NCI-H82 (cell line): ENCODE measurements around the gene SRCAP.

Experiments used
- DNase-seq: peaks from one replicate; lab custom pipeline; 2025; lab: John Stamatoyannopoulos, UW

SRCAP gene

GRCh38 chr16:30736995-30737793 is 38.2 kb downstream of the SRCAP start:
- no peak for DNase-seq

GRCh38 chr16:30737794-30738648 is 39.0 kb downstream of the SRCAP start:
- no peak for DNase-seq

- no peak for DNase-seq
Observed at GRCh38 chr16:30738984-30739951, 40.3 kb downstream of the SRCAP start.

GRCh38 chr16:30740364-30741251 is 41.6 kb downstream of the SRCAP start:
- no peak for DNase-seq

DNA sequence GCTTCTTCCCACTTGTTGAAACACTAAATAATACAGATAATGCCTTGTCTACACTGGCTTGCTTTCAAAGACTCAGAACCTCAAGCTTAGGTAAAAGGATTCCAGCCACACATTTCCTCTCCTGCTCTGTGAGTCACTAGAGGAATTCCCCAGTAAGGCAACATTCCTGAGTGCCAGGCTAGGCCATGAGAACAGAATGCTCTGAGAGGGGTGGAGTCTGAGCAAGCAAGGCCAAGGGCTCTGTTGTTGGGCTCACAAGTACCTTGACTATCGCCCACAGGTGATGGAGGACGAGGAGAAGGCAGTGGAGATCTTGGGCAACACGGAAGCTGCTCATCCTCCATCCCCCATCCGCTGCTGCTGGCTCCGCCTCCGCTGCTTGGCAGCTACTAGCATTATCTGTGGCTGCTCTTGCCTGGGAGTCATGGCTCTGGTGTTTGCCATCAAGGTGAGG is 42.5 kb downstream of the SRCAP start:
- peak; percentile 13 for DNase-seq

GRCh38 chr16:30743716-30744115 is 44.7 kb downstream of the SRCAP start:
- no peak for DNase-seq

DNA sequence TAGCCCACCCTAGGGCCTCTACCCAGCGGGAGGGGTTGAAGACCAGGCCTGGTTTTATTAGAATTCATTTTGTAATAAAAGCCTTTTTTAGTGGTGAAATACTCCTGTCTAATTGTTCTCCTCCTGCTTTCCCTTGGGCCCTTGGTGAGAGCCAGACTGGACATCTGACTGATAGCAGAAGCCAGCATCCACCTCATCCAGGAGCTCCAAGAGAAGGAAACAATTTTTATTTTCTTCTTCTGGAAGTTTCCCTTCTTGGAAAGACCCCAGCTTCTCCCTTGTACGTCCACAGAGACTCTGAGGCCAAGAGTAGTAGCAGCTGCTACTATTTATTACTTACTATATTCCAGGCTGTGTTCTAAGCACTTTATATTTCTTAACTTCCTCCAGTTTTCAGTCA is 45.2 kb downstream of the SRCAP start:
- no peak for DNase-seq

GRCh38 chr16:30745082-30745481 is 46.1 kb downstream of the SRCAP start:
- DNase-seq = no peak

GRCh38 chr16:30746638-30747175 is 47.7 kb downstream of the SRCAP start:
- no peak for DNase-seq

GRCh38 chr16:30747331-30747730 is 48.4 kb downstream of the SRCAP start:
- no peak for DNase-seq

DNA sequence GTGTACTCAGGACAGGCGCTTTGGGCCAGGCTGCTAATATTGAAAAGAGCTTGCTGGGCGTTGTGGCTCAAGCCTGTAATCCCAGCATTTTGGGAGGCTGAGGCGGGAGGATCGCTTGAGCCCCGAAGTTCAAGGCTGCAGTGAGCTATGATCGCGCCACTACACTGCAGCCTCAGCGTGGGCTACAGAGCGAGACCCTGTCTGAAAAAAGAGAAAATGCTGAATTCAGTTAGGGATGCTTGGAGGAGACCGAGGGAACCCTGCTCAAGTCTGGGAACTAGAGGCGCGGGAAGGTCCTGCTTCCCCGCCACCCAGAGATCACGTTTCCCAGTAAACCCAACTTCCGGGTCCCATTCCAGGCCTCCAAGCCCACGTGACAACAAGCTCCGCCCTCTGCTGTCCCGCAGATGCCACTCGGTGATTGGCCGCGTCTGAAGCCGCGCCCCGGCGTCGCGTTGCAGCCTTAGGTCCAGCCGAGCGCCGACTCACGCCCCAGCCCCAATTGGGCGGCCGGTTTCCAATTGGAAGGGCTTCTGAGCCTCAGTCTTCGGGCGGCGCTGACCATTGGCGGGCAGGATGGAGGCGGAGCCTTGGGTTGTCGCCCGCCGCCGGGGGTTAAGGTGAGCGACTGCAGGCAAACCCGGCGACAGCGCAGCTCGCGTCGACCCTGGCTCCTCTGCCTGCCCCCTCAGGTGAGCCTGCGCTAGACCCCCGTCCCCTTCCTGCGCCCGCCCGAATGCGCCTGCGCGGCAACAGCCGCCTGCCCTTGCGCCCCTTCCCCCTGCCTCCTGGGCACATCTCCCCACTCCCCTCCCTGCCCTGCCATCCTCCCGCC is 49.0 kb downstream of the SRCAP start, which contains the start of gene PHKG2:
TSS of gene PHKG2 (plus strand) at position 627 of the 835 bp plus-strand sequence. CDS start 396 bp downstream, outside the sequence.
- DNase-seq = peak; percentile 99

- peak; percentile 47 for DNase-seq
Observed at GRCh38 chr16:30748634-30749445, 49.9 kb downstream of the SRCAP start.

GRCh38 chr16:30750201-30750600 is 51.2 kb downstream of the SRCAP start:
- no peak for DNase-seq

DNA sequence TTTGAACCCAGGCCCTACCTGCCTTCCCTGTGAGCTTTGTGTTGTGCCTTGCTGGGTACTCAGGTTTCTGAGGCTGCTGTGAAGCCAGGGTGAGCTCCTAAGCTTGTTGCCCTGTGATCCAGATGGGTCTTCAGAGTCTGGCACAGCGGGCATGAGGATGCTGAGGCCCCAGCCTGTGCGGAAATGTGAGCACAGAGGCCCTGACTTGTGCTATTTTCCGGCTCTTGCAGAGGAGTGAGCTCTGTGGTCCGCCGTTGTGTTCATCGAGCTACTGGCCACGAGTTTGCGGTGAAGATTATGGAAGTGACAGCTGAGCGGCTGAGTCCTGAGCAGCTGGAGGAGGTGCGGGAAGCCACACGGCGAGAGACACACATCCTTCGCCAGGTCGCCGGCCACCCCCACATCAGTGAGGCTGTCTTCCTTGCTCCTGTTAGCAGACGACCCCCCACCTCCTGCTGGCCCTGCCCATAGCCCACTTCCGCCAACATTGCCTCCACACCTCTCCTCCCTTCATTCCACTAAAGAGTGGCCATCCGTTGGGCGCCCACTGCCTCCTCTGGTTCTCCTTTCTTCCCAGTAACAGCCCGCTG is 52.0 kb downstream of the SRCAP start:
- no peak for DNase-seq

- DNase-seq = no peak
Observed at GRCh38 chr16:30753596-30753995, 54.6 kb downstream of the SRCAP start.

DNA sequence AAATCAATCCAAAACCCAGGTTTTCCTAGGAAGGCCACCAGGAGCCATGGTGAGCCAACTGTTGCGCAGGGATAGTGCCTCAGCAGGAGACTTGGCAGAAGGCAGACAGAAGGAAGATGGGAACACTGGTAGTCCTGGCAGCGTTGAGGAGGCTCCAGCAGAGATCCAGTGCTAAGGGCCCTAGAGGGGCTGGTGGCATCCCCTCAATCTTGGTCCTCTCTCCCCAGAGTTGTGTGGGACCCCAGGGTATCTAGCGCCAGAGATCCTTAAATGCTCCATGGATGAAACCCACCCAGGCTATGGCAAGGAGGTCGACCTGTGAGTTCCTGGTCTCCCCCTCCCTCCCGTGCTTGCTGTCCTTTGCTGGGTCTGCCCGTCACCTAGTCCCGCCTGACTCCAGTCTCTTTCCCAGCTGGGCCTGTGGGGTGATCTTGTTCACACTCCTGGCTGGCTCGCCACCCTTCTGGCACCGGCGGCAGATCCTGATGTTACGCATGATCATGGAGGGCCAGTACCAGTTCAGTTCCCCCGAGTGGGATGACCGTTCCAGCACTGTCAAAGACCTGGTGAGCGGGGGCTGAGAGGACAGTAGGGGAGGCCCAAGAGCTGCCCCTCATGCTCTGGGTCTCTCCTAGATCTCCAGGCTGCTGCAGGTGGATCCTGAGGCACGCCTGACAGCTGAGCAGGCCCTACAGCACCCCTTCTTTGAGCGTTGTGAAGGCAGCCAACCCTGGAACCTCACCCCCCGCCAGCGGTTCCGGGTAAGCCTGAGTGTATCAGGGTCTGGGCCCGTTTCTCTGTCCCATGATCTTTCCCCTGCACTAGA is 57.2 kb downstream of the SRCAP start:
- no peak for DNase-seq

GRCh38 chr16:30756781-30757100 is 57.8 kb downstream of the SRCAP start:
- DNase-seq = no peak
